Gastrocnemius medialis (tissue), 4 donors: Measurements from ENCODE around the gene OR56B4. TPM values are rescaled to one million over a fixed set of nuclear protein-coding genes. Genes with fewer than 3 reads are reported as not detected.
"Not testable (repeated sequence)": the region's sequence is repeated elsewhere in the genome, so short reads cannot be mapped to it uniquely, and the experiment has no call there.

ENCODE experiments used
- ATAC-seq, 2 donors: fragments of 150-250 bp; one replicate each; pipeline ENCODE4 v1.9.1; 2016
- DNase-seq, 2 donors: peaks; one replicate each; pipeline ENCODE4 v3.0.0-alpha.2; 2019
- H3K27ac ChIP-seq, 4 donors: fragments of 200-600 bp; sonication (generic); 1 replicate in 1 of 4; 2 replicates in 3 of 4; pipeline ENCODE4 v1.5.1; 2016 to 2018; ENCODE audit warnings: mild to moderate bottlenecking in 2 of 4, moderate library complexity in 1 of 4
- H3K27me3 ChIP-seq, 3 donors: fragments of 200-600 bp; sonication (generic) in 2 of 3; 1 replicate in 1 of 3; 2 replicates in 2 of 3; pipeline versions ENCODE4 v1.5.1 to v1.6.0; 2016 to 2019; ENCODE audit warnings: mild to moderate bottlenecking in 1 of 3, moderate library complexity in 1 of 3
- H3K36me3 ChIP-seq, 2 donors: fragments of 200-600 bp; sonication (generic) in 1 of 2; one replicate each; pipeline ENCODE4 v1.5.1; 2017 to 2018
- H3K4me1 ChIP-seq, 2 donors: fragments of 200-600 bp; sonication (generic) in 1 of 2; one replicate each; pipeline ENCODE4 v1.5.1; 2016 to 2017; ENCODE audit warnings: mild to moderate bottlenecking in 2 of 2
- H3K4me3 ChIP-seq, 4 donors: fragments of 200-600 bp; sonication (generic) in 3 of 4; 1 replicate in 1 of 4; 2 replicates in 3 of 4; pipeline ENCODE4 v1.5.1; 2016 to 2019; ENCODE audit warnings: mild to moderate bottlenecking in 2 of 4
- H3K9me3 ChIP-seq, 3 donors: fragments of 200-600 bp; sonication (generic) in 2 of 3; 1 replicate in 1 of 3; 2 replicates in 2 of 3; pipeline ENCODE4 v1.5.1; 2016 to 2019
- CTCF ChIP-seq, 5 experiments: fragments of 450-650 bp in 3 of 5; fragments of 200-600 bp in 2 of 5; sonication (generic) in 2 of 5; IDR thresholded peaks in 4 of 5; conservative IDR thresholded peaks in 1 of 5; 1 replicate in 4 of 5; 2 replicates in 1 of 5; pipeline ENCODE4 v1.5.1; 2016 to 2019; ENCODE audit warnings: antibody characterized with exemption in 5 of 5, mild to moderate bottlenecking in 3 of 5, moderate library complexity in 3 of 5
- POLR2A ChIP-seq, 2 donors: fragments of 450-650 bp; IDR thresholded peaks; one replicate each; pipeline ENCODE4 v1.6.1; 2017; ENCODE audit warnings: antibody characterized with exemption in 2 of 2, mild to moderate bottlenecking in 2 of 2, moderate library complexity in 2 of 2
- in situ Hi-C, 4 donors: fragments of 200-750 bp; cut with MboI; loops; one replicate each; pipeline versions ENCODE4 v1.15.0 to v1.8.0; 2017; ENCODE audit warnings: low sequenced_read_pairs in 4 of 4
- intact Hi-C: fragments of 100-400 bp; cut with DNase I; formaldehyde crosslinking; loops from one replicate; pipeline ENCODE4 v1.15.1; 2023; ENCODE audit warnings: low total_unique reads
- total RNA-seq, 4 donors: library from RNA; depleted of rRNA; stranded (reverse); fragments of >200 nt; gene quantifications; one replicate each; pipeline versions ENCODE4 v1.1.0 to v1.2.3, GENCODE V29; 2016

The OR56B4 gene, protein sequence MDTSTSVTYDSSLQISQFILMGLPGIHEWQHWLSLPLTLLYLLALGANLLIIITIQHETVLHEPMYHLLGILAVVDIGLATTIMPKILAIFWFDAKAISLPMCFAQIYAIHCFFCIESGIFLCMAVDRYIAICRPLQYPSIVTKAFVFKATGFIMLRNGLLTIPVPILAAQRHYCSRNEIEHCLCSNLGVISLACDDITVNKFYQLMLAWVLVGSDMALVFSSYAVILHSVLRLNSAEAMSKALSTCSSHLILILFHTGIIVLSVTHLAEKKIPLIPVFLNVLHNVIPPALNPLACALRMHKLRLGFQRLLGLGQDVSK
- not detected for total RNA-seq

- ATAC-seq, result not testable (repeated sequence)
These were observed at the start of gene OR56B4 for GRCh38 chr11:6107384-6107783. TSS of gene OR56B4 (plus strand) at chr11:6107684. CDS start at chr11:6107779, 95 bp downstream.

GRCh38 chr11:6061475-6061874, 46.0 kb upstream of the OR56B4 start:
- Histone ChIP-seq H3K27me3 (no peaks in the 10 kb centered on the region), H3K36me3 (no peaks in the 10 kb centered on the region), H3K27ac (no peak overlapping the region), H3K9me3 (no peaks in the 10 kb centered on the region), H3K4me3 (no peak overlapping the region), H3K4me1 (no peaks in the 10 kb centered on the region)
- in situ Hi-C loops (no loop called here), intact Hi-C loops (no loop called here)
- TF ChIP-seq POLR2A (IDR thresholded peaks at IDR 0.05) (no peak), CTCF (IDR thresholded peaks at IDR 0.05 in 4 of 5, conservative IDR thresholded peaks at IDR 0.05 in 1 of 5) (no peak)
- DNase-seq, result no peak
- ATAC-seq, result no peak

More at GRCh38 chr11:6107384-6107783, at the start of gene OR56B4:
- H3K9me3 ChIP-seq, H3K27ac ChIP-seq, in situ Hi-C loops, intact Hi-C loops, H3K36me3 ChIP-seq, H3K4me3 ChIP-seq, H3K27me3 ChIP-seq, DNase-seq, H3K4me1 ChIP-seq: not testable (repeated sequence)

GRCh38 chr11:6062691-6063358, 44.7 kb upstream of the OR56B4 start:
- no peaks in the 10 kb centered on the region for H3K27me3 ChIP-seq
- in situ Hi-C loops, result no loop called here
- intact Hi-C loops, result no loop called here

DNA sequence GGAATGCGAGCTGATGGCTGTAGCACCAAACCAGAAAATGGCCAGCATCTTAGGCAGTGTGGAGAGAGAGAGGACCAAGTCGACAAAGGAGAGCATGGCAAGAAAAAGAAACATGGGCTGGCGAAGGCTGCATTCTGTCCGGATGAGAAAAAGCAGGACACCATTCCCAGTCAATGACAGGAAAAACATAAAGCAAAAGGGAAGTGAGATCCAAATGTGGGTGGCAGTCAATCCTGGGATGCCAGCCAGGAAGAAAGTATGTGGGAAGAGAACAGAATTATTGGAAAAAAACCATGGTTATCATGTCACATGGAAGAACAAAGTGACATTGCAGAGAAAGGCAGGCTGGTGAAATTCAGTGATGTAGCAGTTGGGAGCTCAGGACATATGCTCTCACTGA, 40.0 kb upstream of the OR56B4 start:
- no peak overlapping the region for H3K27ac ChIP-seq
- no peak for ATAC-seq

More at GRCh38 chr11:6062691-6063358, 44.7 kb upstream of the OR56B4 start:
- no peaks in the 10 kb centered on the region for H3K9me3 ChIP-seq
- no peaks in the 10 kb centered on the region for H3K4me1 ChIP-seq
- no peak overlapping the region for H3K4me3 ChIP-seq
- no peak overlapping the region for H3K27ac ChIP-seq
- TF ChIP-seq CTCF (IDR thresholded peaks at IDR 0.05 in 4 of 5, conservative IDR thresholded peaks at IDR 0.05 in 1 of 5) (no peak), POLR2A (IDR thresholded peaks at IDR 0.05) (no peak)
- DNase-seq (no peak), ATAC-seq (no peak)
- H3K36me3 ChIP-seq, result no peaks in the 10 kb centered on the region

DNA sequence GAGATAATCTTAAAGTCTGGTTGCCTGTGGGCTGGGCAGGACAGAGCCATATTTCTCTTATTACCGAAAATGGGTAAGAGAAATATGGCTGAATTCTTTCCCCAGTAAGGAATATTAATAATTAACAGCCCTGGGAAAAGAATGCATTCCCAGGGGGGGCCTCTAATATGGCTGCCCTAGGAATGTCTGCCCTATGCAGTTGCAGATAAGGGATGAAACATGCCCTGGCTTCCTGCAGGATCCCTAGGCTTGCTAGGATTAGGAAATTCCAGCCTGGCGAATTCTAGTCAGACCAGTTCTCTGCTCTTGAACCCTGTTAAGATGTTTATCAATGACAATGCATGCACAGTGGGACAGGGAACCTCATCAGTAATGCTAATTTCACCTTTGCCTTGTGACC, 31.0 kb upstream of the OR56B4 start:
- intact Hi-C loops, ATAC-seq, H3K36me3 ChIP-seq: not testable (repeated sequence)

More for the DNA sequence above, 40.0 kb upstream of the OR56B4 start:
- DNase-seq, result no peak
- no peak for TF ChIP-seq POLR2A (IDR thresholded peaks at IDR 0.05)
- no peak for TF ChIP-seq CTCF (IDR thresholded peaks at IDR 0.05 in 4 of 5, conservative IDR thresholded peaks at IDR 0.05 in 1 of 5)
- no peaks in the 10 kb centered on the region for H3K36me3 ChIP-seq
- in situ Hi-C loops, result no loop called here
- intact Hi-C loops, result no loop called here
- H3K4me3 ChIP-seq, result no peak overlapping the region
- no peaks in the 10 kb centered on the region for H3K27me3 ChIP-seq
- H3K9me3 ChIP-seq, result no peaks in the 10 kb centered on the region
- H3K4me1 ChIP-seq, result no peaks in the 10 kb centered on the region

More for the DNA sequence above, 31.0 kb upstream of the OR56B4 start:
- H3K27me3 ChIP-seq, in situ Hi-C loops, H3K9me3 ChIP-seq, DNase-seq, H3K4me3 ChIP-seq, H3K27ac ChIP-seq, H3K4me1 ChIP-seq: not testable (repeated sequence)
